ENCODE results near the gene KIF5A. TPM values are rescaled to one million over a fixed set of nuclear protein-coding genes. Genes with fewer than 3 reads are reported as not detected.
A peak's percentile ranks its signal among the peaks of the same experiment; 100 is the strongest.

Gene KIF5A
- total and polyA plus RNA-seq, 5 donors from 2014 or later, result 0.05 to 0.72 (median 0.06) TPM; not detected in 2

DNA sequence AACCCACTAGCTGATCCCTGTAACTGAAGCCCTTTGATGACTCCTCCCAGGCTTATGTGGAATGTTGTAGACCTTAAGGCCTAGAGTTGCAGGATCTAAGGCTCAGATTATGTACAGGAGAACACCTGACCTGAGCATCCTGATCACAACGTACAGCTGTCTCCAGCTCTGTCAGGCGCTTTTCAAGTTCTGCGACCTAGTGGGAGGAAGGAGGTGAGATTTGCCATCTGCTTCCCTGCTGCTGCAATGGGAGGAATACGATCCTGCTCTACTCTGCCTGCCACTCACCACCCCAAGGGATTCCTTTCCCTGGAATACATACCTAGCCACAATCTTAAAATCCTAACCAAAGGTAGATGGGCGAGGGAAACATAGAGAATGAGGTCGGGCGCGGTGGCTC lies 16.7 kb upstream of the KIF5A start:
- H3K4me3 Mint-ChIP-seq, result no peak overlapping the region
- no peaks in the 10 kb centered on the region for H3K27me3 Mint-ChIP-seq
- no peaks in the 10 kb centered on the region for H3K9me3 ChIP-seq (ENCODE audit: control insufficient read depth in 2 of 2, low read length in 2 of 2)
- H3K27ac ChIP-seq (ENCODE audit: insufficient read depth, low read length, poor library complexity, severe bottlenecking), result no peak overlapping the region
- no peaks in the 10 kb centered on the region for H3K4me1 ChIP-seq (ENCODE audit: control insufficient read depth, insufficient read depth, low read length, poor library complexity, severe bottlenecking)
- no peak for DNase-seq
- H3K4me3 ChIP-seq (ENCODE audit: low read depth, low read length), result no peak overlapping the region
- H3K36me3 Mint-ChIP-seq, result peaks cover 44% of the 10 kb centered on the region
- H3K4me1 Mint-ChIP-seq, result peaks cover 0 to 9% (median 4%) of the 10 kb centered on the region in 4 donors
- no peaks in the 10 kb centered on the region for H3K27me3 ChIP-seq (ENCODE audit: control insufficient read depth, insufficient read depth, low read length)
- H3K9me3 Mint-ChIP-seq, result no peaks in the 10 kb centered on the region
- H3K27ac Mint-ChIP-seq, result peak overlapping the region in 1 of 3 donors; percentile 51
- ATAC-seq (ENCODE audit: low read depth in 2 of 2), result no peak
- peaks cover 72% of the 10 kb centered on the region for H3K36me3 ChIP-seq (ENCODE audit: control insufficient read depth, insufficient read depth, low read length)

DNA sequence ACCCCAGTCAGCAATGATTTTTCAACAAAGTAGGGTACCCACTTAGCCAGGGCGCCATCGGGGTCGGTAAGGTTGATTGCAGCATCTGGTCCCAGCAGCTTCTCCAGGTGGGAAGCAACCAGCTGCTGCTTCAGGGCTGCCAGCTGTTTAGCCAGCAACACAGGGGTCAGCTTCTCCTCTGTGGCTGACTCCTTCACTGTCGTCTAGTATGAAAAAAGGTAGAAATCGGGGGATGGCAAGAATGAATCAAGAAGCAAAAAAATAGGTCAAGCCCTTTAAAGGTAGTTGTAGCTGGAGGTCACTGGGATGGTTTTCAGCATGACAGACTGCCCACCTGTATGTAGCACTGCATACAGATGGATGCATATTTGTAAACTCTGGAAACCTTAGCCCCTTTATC lies 15.6 kb upstream of the KIF5A start:
- H3K27ac Mint-ChIP-seq, result peak overlapping the region in 1 of 3 donors; percentile 20
- H3K9me3 Mint-ChIP-seq, result no peaks in the 10 kb centered on the region
- H3K4me3 Mint-ChIP-seq, result no peak overlapping the region
- H3K4me1 Mint-ChIP-seq, result peaks cover 0 to 9% (median 4%) of the 10 kb centered on the region in 4 donors
- Histone ChIP-seq H3K36me3 (ENCODE audit: control insufficient read depth, insufficient read depth, low read length) (peaks cover 66% of the 10 kb centered on the region), H3K4me3 (ENCODE audit: low read depth, low read length) (no peak overlapping the region), H3K9me3 (ENCODE audit: control insufficient read depth in 2 of 2, low read length in 2 of 2) (no peaks in the 10 kb centered on the region), H3K27me3 (ENCODE audit: control insufficient read depth, insufficient read depth, low read length) (no peaks in the 10 kb centered on the region), H3K4me1 (ENCODE audit: control insufficient read depth, insufficient read depth, low read length, poor library complexity, severe bottlenecking) (no peaks in the 10 kb centered on the region), H3K27ac (ENCODE audit: insufficient read depth, low read length, poor library complexity, severe bottlenecking) (no peak overlapping the region)
- DNase-seq (no peak), ATAC-seq (ENCODE audit: low read depth in 2 of 2) (no peak)
- H3K36me3 Mint-ChIP-seq, result peaks cover 53% of the 10 kb centered on the region
- no peaks in the 10 kb centered on the region for H3K27me3 Mint-ChIP-seq

DNA sequence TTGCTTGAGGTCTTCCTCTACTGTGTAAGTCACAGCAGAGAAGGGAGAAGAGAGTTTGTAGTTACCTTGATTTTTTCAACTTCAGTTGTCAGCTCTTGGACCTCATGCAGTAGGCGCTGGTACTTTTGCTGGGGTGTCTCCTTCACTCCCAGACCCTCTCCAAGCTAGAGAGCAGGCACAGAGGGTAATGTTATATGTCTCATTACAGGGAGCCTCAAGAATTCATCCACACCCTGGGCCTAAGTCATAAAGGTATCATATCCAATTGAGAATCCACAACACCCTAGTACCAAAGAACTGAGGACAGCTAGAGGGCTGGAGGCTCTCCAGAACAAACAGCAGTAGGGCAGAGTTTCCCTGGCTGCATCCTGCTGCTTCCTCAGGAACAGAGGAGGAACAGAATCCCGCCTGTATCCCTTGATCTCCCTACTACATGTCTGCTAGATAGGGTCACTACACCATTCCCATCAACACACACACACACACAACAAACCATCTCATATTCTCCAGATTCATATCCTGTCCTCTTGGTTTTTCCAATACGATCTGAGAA lies 14.8 kb upstream of the KIF5A start:
- peaks cover 63% of the 10 kb centered on the region for H3K36me3 ChIP-seq (ENCODE audit: control insufficient read depth, insufficient read depth, low read length)
- H3K27me3 Mint-ChIP-seq, result no peaks in the 10 kb centered on the region
- no peaks in the 10 kb centered on the region for H3K27me3 ChIP-seq (ENCODE audit: control insufficient read depth, insufficient read depth, low read length)
- H3K4me3 Mint-ChIP-seq, result peak overlapping the region in 1 of 4 donors; percentile 43
- H3K27ac Mint-ChIP-seq, result peak overlapping the region in 1 of 3 donors; percentile 72
- DNase-seq (no peak), ATAC-seq (ENCODE audit: low read depth in 2 of 2) (no peak)
- peaks cover 49% of the 10 kb centered on the region for H3K36me3 Mint-ChIP-seq
- H3K9me3 Mint-ChIP-seq, result no peaks in the 10 kb centered on the region
- peaks cover 0 to 3% (median under 1%) of the 10 kb centered on the region in 4 donors for H3K4me1 Mint-ChIP-seq
- no peak overlapping the region for H3K27ac ChIP-seq (ENCODE audit: insufficient read depth, low read length, poor library complexity, severe bottlenecking)
- H3K4me1 ChIP-seq (ENCODE audit: control insufficient read depth, insufficient read depth, low read length, poor library complexity, severe bottlenecking), result no peaks in the 10 kb centered on the region
- no peak overlapping the region for H3K4me3 ChIP-seq (ENCODE audit: low read depth, low read length)
- no peaks in the 10 kb centered on the region for H3K9me3 ChIP-seq (ENCODE audit: control insufficient read depth in 2 of 2, low read length in 2 of 2)

DNA sequence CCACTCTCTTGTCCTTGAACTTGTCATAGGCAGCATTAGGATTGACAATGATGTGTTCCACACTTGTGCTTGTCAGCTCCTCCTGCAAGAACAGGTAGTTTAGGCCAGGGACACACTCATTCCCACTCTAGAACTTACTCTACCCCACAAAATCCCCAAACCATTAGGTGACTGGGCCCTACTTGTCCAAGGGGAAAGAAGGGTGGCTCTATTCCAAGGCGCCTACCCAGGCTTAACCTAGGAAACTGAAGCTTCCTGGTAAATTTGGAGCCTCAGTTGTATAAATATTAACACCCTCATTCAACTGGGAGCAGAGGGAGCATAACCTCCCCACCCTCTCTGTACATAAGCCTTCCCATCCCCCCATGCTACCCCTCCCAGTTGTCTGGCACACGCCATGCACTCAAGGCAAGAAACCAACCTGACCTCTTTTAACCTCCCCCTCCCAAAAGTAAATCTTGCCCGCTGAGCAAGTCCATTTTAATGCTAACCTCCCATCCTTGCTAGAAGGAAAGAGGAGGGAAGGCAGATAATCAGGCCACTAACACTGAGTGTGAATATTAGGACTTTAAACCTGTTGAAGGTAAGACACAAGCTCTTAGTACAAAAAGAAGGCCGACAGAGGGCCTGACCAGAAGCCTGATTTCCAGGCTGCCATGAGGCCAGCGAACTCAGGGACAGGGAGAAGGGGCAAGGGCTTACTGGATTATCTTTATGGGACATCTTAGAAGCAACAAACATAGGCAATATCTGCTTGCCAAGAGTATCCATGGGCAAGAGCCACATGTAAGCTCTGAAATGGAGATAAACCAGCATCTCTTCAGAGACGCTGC lies 13.9 kb upstream of the KIF5A start:
- Mint-ChIP-seq H3K27ac (peak overlapping the region in 2 of 3 donors; percentile 26 to 72), H3K36me3 (peaks cover 53% of the 10 kb centered on the region), H3K27me3 (no peaks in the 10 kb centered on the region), H3K4me3 (no peak overlapping the region), H3K9me3 (no peaks in the 10 kb centered on the region), H3K4me1 (peaks cover 0 to 3% (median 1%) of the 10 kb centered on the region in 4 donors)
- Histone ChIP-seq H3K27me3 (ENCODE audit: control insufficient read depth, insufficient read depth, low read length) (no peaks in the 10 kb centered on the region), H3K4me3 (ENCODE audit: low read depth, low read length) (no peak overlapping the region), H3K27ac (ENCODE audit: insufficient read depth, low read length, poor library complexity, severe bottlenecking) (no peak overlapping the region), H3K9me3 (ENCODE audit: control insufficient read depth in 2 of 2, low read length in 2 of 2) (no peaks in the 10 kb centered on the region), H3K36me3 (ENCODE audit: control insufficient read depth, insufficient read depth, low read length) (peaks cover 54% of the 10 kb centered on the region), H3K4me1 (ENCODE audit: control insufficient read depth, insufficient read depth, low read length, poor library complexity, severe bottlenecking) (no peaks in the 10 kb centered on the region)
- no peak for ATAC-seq (ENCODE audit: low read depth in 2 of 2)
- DNase-seq, result no peak

DNA sequence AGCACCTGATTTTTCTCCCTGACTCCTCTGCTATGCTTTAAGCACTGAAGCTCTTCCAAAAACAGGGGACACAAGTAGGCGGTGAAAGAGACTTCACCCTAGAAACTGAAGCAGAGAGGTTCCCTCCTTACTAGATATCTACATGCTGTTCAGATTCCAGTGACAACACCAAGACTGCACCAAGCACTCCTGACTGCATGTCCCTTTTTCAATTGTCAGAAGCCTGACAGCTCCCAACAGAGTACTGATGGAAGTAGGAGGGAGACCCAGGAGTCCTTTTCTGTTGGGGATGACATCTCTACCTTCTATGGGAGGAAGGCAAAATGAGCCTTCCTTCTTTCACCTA lies 13.3 kb upstream of the KIF5A start:
- Histone ChIP-seq H3K36me3 (ENCODE audit: control insufficient read depth, insufficient read depth, low read length) (peaks cover 49% of the 10 kb centered on the region), H3K4me3 (ENCODE audit: low read depth, low read length) (no peak overlapping the region), H3K27me3 (ENCODE audit: control insufficient read depth, insufficient read depth, low read length) (no peaks in the 10 kb centered on the region), H3K9me3 (ENCODE audit: control insufficient read depth in 2 of 2, low read length in 2 of 2) (no peaks in the 10 kb centered on the region), H3K4me1 (ENCODE audit: control insufficient read depth, insufficient read depth, low read length, poor library complexity, severe bottlenecking) (no peaks in the 10 kb centered on the region), H3K27ac (ENCODE audit: insufficient read depth, low read length, poor library complexity, severe bottlenecking) (no peak overlapping the region)
- Mint-ChIP-seq H3K27me3 (no peaks in the 10 kb centered on the region), H3K4me3 (no peak overlapping the region), H3K9me3 (no peaks in the 10 kb centered on the region), H3K36me3 (peaks cover 50% of the 10 kb centered on the region), H3K27ac (peak overlapping the region in 2 of 3 donors; percentile 26 to 79), H3K4me1 (peaks cover 0 to 4% (median 1%) of the 10 kb centered on the region in 4 donors)
- no peak for ATAC-seq (ENCODE audit: low read depth in 2 of 2)
- DNase-seq, result no peak

DNA sequence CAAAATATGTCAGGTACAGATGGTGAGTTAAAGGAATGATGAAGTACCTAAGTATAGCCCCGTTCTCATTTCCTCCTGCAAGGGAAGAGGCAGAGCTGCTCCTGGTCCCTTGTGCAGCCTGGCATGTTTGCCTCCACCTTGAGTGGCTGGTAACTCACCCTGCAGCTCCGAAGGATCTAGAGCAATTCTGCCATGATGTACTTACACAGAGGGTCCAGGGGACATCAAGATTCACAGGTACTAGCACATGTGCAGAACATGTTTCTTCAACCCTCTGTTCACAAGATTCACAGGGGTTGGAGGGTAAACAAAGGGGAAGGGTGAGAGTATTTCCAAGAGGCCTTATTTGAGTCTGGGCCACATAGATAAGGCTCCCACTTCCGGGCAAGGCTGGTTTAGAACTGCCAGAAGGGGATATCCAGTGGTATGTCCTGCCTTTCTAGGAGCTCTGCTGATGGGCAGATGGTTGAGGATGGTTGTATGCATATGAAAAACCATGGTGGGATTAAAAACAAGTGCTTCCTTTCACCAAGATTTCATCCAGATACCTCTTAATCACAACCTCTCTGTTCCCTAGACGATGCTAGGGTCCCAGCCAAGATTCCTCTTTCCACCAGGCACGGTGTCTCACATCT lies 10.6 kb upstream of the KIF5A start:
- H3K27ac Mint-ChIP-seq, result no peak overlapping the region
- Histone ChIP-seq H3K36me3 (ENCODE audit: control insufficient read depth, insufficient read depth, low read length) (peaks cover 25% of the 10 kb centered on the region), H3K4me1 (ENCODE audit: control insufficient read depth, insufficient read depth, low read length, poor library complexity, severe bottlenecking) (no peaks in the 10 kb centered on the region), H3K27me3 (ENCODE audit: control insufficient read depth, insufficient read depth, low read length) (no peaks in the 10 kb centered on the region), H3K27ac (ENCODE audit: insufficient read depth, low read length, poor library complexity, severe bottlenecking) (no peak overlapping the region), H3K4me3 (ENCODE audit: low read depth, low read length) (no peak overlapping the region), H3K9me3 (ENCODE audit: control insufficient read depth in 2 of 2, low read length in 2 of 2) (no peaks in the 10 kb centered on the region)
- DNase-seq (no peak), ATAC-seq (ENCODE audit: low read depth in 2 of 2) (no peak)
- H3K4me1 Mint-ChIP-seq, result peaks cover 0 to 12% (median 8%) of the 10 kb centered on the region in 4 donors
- no peak overlapping the region for H3K4me3 Mint-ChIP-seq
- no peaks in the 10 kb centered on the region for H3K9me3 Mint-ChIP-seq
- H3K36me3 Mint-ChIP-seq, result peaks cover 35% of the 10 kb centered on the region
- no peaks in the 10 kb centered on the region for H3K27me3 Mint-ChIP-seq

DNA sequence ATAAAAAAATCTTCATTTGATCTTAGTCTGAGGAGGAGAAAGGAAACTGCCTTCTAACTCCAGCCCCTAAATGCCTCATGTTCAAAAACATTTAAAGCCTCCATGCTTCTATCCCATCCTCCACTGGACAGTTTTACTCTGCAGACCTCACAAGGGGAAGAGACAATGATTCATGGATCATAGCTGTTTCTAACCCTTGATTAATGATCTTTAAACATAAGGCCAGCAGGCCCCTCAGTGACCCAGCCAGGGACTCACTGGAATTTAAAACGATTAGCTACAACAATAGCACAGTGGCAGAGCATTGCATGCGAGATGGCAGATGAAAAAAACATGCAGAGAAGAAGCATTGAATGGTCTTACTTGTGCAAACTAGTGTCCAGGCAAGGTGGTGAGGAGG lies 8.8 kb upstream of the KIF5A start:
- Mint-ChIP-seq H3K9me3 (no peaks in the 10 kb centered on the region), H3K27me3 (no peaks in the 10 kb centered on the region), H3K36me3 (peaks cover 23% of the 10 kb centered on the region), H3K4me3 (peak overlapping the region in 1 of 4 donors; percentile 20), H3K4me1 (peaks cover 11 to 25% (median 22%) of the 10 kb centered on the region in 4 donors), H3K27ac (peak overlapping the region in 1 of 3 donors; percentile 56)
- H3K27me3 ChIP-seq (ENCODE audit: control insufficient read depth, insufficient read depth, low read length), result no peaks in the 10 kb centered on the region
- H3K9me3 ChIP-seq (ENCODE audit: control insufficient read depth in 2 of 2, low read length in 2 of 2), result no peaks in the 10 kb centered on the region
- ATAC-seq (ENCODE audit: low read depth in 2 of 2) (no peak), DNase-seq (no peak)
- H3K4me3 ChIP-seq (ENCODE audit: low read depth, low read length), result no peak overlapping the region
- H3K4me1 ChIP-seq (ENCODE audit: control insufficient read depth, insufficient read depth, low read length, poor library complexity, severe bottlenecking), result peaks cover 5% of the 10 kb centered on the region
- peaks cover 12% of the 10 kb centered on the region for H3K36me3 ChIP-seq (ENCODE audit: control insufficient read depth, insufficient read depth, low read length)
- no peak overlapping the region for H3K27ac ChIP-seq (ENCODE audit: insufficient read depth, low read length, poor library complexity, severe bottlenecking)
